ENCODE data around the gene NADK.
"Not testable (repeated sequence)": the region's sequence is repeated elsewhere in the genome, so short reads cannot be mapped to it uniquely, and the experiment has no call there.

The NADK gene

GRCh38 chr1:1746566-1746909 lies 31.7 kb downstream of the NADK start:
- not testable (repeated sequence) for DNase-seq (ENCODE audit: low read depth)

GRCh38 chr1:1745651-1746565 lies 32.4 kb downstream of the NADK start:
- DNase-seq (ENCODE audit: low read depth) = peak; percentile 78

- not testable (repeated sequence) for DNase-seq (ENCODE audit: low read depth)
Observed at GRCh38 chr1:1742529-1742928, 35.7 kb downstream of the NADK start.

- peak; percentile 95 for DNase-seq (ENCODE audit: low read depth)
Observed at GRCh38 chr1:1741013-1741412, 37.3 kb downstream of the NADK start.

GRCh38 chr1:1738799-1739337 lies 39.4 kb downstream of the NADK start:
- DNase-seq (ENCODE audit: low read depth) = not testable (repeated sequence)

- not testable (repeated sequence) for DNase-seq (ENCODE audit: low read depth)
Observed at GRCh38 chr1:1737675-1738590, 40.3 kb downstream of the NADK start.

GRCh38 chr1:1732381-1732780 lies 45.9 kb downstream of the NADK start:
- no peak for DNase-seq (ENCODE audit: low read depth)

GRCh38 chr1:1730870-1731269 lies 47.4 kb downstream of the NADK start:
- no peak for DNase-seq (ENCODE audit: low read depth)

GRCh38 chr1:1730230-1730629 lies 48.0 kb downstream of the NADK start:
- not testable (repeated sequence) for DNase-seq (ENCODE audit: low read depth)

- not testable (repeated sequence) for DNase-seq (ENCODE audit: low read depth)
Observed at GRCh38 chr1:1729116-1729816, 49.0 kb downstream of the NADK start.

GRCh38 chr1:1728308-1729005 lies 49.8 kb downstream of the NADK start:
- DNase-seq (ENCODE audit: low read depth) = peak; percentile 57

GRCh38 chr1:1727131-1727651 lies 51.1 kb downstream of the NADK start:
- not testable (repeated sequence) for DNase-seq (ENCODE audit: low read depth)

- DNase-seq (ENCODE audit: low read depth) = not testable (repeated sequence)
Observed at GRCh38 chr1:1726088-1726487, 52.2 kb downstream of the NADK start.

GRCh38 chr1:1724035-1724864 lies 54.0 kb downstream of the NADK start, which contains the start of gene CDK11A:
Gene CDK11A (minus strand): TSS chr1:1724357. CDS start chr1:1722818, 1,539 bp downstream.
- peak; percentile 100 for DNase-seq (ENCODE audit: low read depth)

GRCh38 chr1:1721201-1721600 lies 57.1 kb downstream of the NADK start:
- no peak for DNase-seq (ENCODE audit: low read depth)

- not testable (repeated sequence) for DNase-seq (ENCODE audit: low read depth)
Observed at GRCh38 chr1:1715109-1715883, 63.0 kb downstream of the NADK start.

- DNase-seq (ENCODE audit: low read depth) = not testable (repeated sequence)
Observed at GRCh38 chr1:1707897-1708296, 70.4 kb downstream of the NADK start.

GRCh38 chr1:1707241-1707640 lies 71.0 kb downstream of the NADK start:
- not testable (repeated sequence) for DNase-seq (ENCODE audit: low read depth)

GRCh38 chr1:1705623-1706022 lies 72.6 kb downstream of the NADK start:
- not testable (repeated sequence) for DNase-seq (ENCODE audit: low read depth)

Measured in iris pigment epithelial cell (primary cell).